Endothelial cell of umbilical vein (primary cell): ENCODE results near the gene PLCB4. TPM values are rescaled to one million over a fixed set of nuclear protein-coding genes. Genes with fewer than 3 reads are reported as not detected.

Source experiments
- BruUV-seq: library from RNA; stranded (reverse); fragments of 400-500 nt; replicated peaks from 2 replicates; lab custom pipeline; 2021; lab: Mats Ljungman, UMichigan
- CTCF ChIA-PET: fragments of 300-600, 350-600 bp; sonication (Branson Sonifier 250); formaldehyde crosslinking; loops from one replicate; lab custom pipeline; 2021; ENCODE audit warnings: antibody characterized with exemption, inconsistent platforms; lab: Charles Lee
- POLR2A ChIA-PET: fragments of 300-600, 350-600 bp; sonication (Branson Sonifier 250); formaldehyde crosslinking; loops from one replicate; lab custom pipeline; 2021; ENCODE audit warnings: antibody characterized with exemption, inconsistent platforms; lab: Charles Lee
- DNase-seq: peaks from one replicate; pipeline ENCODE4 v3.0.0-alpha.2; 2011; ENCODE audit warnings: low read depth, low spot score
- FAIRE-seq: peaks from 2 replicates; lab custom pipeline; 2011; peaks lifted over from hg19 to GRCh38; lab: Jason Lieb, UNC
- H2AFZ ChIP-seq: 2 replicates; pipeline ENCODE4 v1.6.0; 2012; ENCODE audit warnings: low read depth, low read length, control low read depth, inconsistent platforms
- H3K27ac ChIP-seq: 2 replicates; pipeline ENCODE4 v1.5.1; 2011; ENCODE audit warnings: low read depth, mild to moderate bottlenecking, control low read depth, low read length, moderate library complexity; ENCODE audit not compliant: insufficient read depth
- H3K27me3 ChIP-seq, 2 experiments: 2 replicates each; pipeline versions ENCODE4 v1.6.0 to v1.6.1; 2011; ENCODE audit warnings: low read length in 2 of 2, mixed read lengths in 1 of 2; ENCODE audit not compliant: control insufficient read depth in 2 of 2, insufficient read depth in 2 of 2
- H3K36me3 ChIP-seq, 2 experiments: 2 replicates in 1 of 2; 3 replicates in 1 of 2; pipeline ENCODE4 v1.5.1; 2011; ENCODE audit warnings: low read length in 2 of 2, mild to moderate bottlenecking in 1 of 2, moderate library complexity in 1 of 2; ENCODE audit not compliant: control insufficient read depth in 2 of 2, insufficient read depth in 2 of 2; ENCODE audit errors: extremely low read depth in 1 of 2
- H3K4me1 ChIP-seq: 3 replicates; pipeline ENCODE4 v1.5.1; 2011; ENCODE audit warnings: mild to moderate bottlenecking, low read length; ENCODE audit not compliant: control insufficient read depth, insufficient read depth; ENCODE audit errors: extremely low read depth
- H3K4me2 ChIP-seq: 2 replicates; pipeline ENCODE4 v1.6.1; 2011; ENCODE audit warnings: low read length, control low read depth, mixed read lengths; ENCODE audit not compliant: insufficient read depth
- H3K4me3 ChIP-seq, 3 experiments: fragments of 200-600 bp in 1 of 3; sonication (generic), shearing (Covaris generic) in 1 of 3; replicated peaks in 1 of 3; 2 replicates each; pipeline ENCODE4 v1.5.1; 2011 to 2016; ENCODE audit warnings: control low read depth in 3 of 3, low read length in 3 of 3, mild to moderate bottlenecking in 2 of 3, inconsistent platforms in 1 of 3, low read depth in 1 of 3, moderate library complexity in 1 of 3; ENCODE audit not compliant: insufficient read depth in 1 of 3
- H3K79me2 ChIP-seq: 2 replicates; pipeline ENCODE4 v1.6.0; 2012; ENCODE audit warnings: low read length, inconsistent platforms; ENCODE audit not compliant: control insufficient read depth, insufficient read depth
- H3K9ac ChIP-seq: replicated peaks from 2 replicates; pipeline ENCODE3; 2011; ENCODE audit warnings: low read length, control low read depth; ENCODE audit not compliant: insufficient read depth; ENCODE audit errors: extremely low read depth
- H3K9me1 ChIP-seq: replicated peaks from 3 replicates; pipeline ENCODE4 v1.6.0; 2011; ENCODE audit warnings: mild to moderate bottlenecking, low read length; ENCODE audit not compliant: control insufficient read depth, insufficient read depth; ENCODE audit errors: extremely low read depth
- H3K9me3 ChIP-seq: replicated peaks from 2 replicates; pipeline ENCODE4 v1.5.1; 2012; ENCODE audit warnings: low read length, inconsistent platforms; ENCODE audit not compliant: control insufficient read depth, insufficient read depth
- H4K20me1 ChIP-seq: replicated peaks from 2 replicates; pipeline ENCODE3; 2011; ENCODE audit warnings: mild to moderate bottlenecking, low read length; ENCODE audit not compliant: control insufficient read depth, insufficient read depth; ENCODE audit errors: extremely low read depth
- CTCF ChIP-seq, 2 donors: IDR thresholded peaks; 1 replicate in 1 of 2; 2 replicates in 1 of 2; pipeline ENCODE4 v1.5.1; 2011; ENCODE audit warnings: low read length in 2 of 2, mild to moderate bottlenecking in 2 of 2, moderate library complexity in 2 of 2, control low read depth in 1 of 2, inconsistent platforms in 1 of 2, low read depth in 1 of 2; ENCODE audit not compliant: insufficient read depth in 1 of 2; ENCODE audit errors: extremely low read depth in 1 of 2
- EZH2 ChIP-seq: IDR thresholded peaks from 2 replicates; pipeline ENCODE4 v1.6.1; 2012; ENCODE audit warnings: borderline replicate concordance, low read depth, mild to moderate bottlenecking, moderate library complexity, low read length, inconsistent platforms; ENCODE audit not compliant: severe bottlenecking
- FOS ChIP-seq: IDR thresholded peaks from 2 replicates; pipeline ENCODE4 v1.6.1; 2011; ENCODE audit warnings: mild to moderate bottlenecking, low read length, moderate library complexity, borderline replicate concordance; ENCODE audit not compliant: insufficient read depth
- GATA2 ChIP-seq: IDR thresholded peaks from 2 replicates; pipeline ENCODE4 v1.7.0; 2011; ENCODE audit warnings: low read depth, mild to moderate bottlenecking, moderate library complexity, mixed read lengths, low read length; ENCODE audit not compliant: insufficient read length, insufficient read depth
- JUN ChIP-seq: IDR thresholded peaks from 2 replicates; pipeline ENCODE4 v1.6.1; 2011; ENCODE audit warnings: borderline replicate concordance, low read depth; ENCODE audit not compliant: insufficient read length, insufficient read depth
- MAX ChIP-seq: IDR thresholded peaks from 2 replicates; pipeline ENCODE4 v1.6.1; 2011; ENCODE audit not compliant: insufficient read depth, insufficient read length
- MYC ChIP-seq: IDR thresholded peaks from one replicate; pipeline ENCODE4 v1.6.1; 2011; ENCODE audit warnings: mild to moderate bottlenecking, low read depth, low read length
- POLR2A ChIP-seq: IDR thresholded peaks from 2 replicates; pipeline ENCODE4 v1.6.1; 2012; ENCODE audit warnings: low read depth, mild to moderate bottlenecking, control low read depth, low read length
- POLR2AphosphoS5 ChIP-seq: IDR thresholded peaks from 2 replicates; pipeline ENCODE4 v1.6.1; 2012; ENCODE audit warnings: low read depth, mild to moderate bottlenecking, control low read depth, low read length, moderate library complexity; ENCODE audit not compliant: insufficient read depth
- dilution Hi-C: fragments of 300-500 bp; cut with MboI; formaldehyde crosslinking; loops from one replicate; pipeline ENCODE4 v1.15.0; 2019; ENCODE audit warnings: low sequenced_read_pairs; ENCODE audit not compliant: extremely low pct_ligation_motif_present
- intact Hi-C: fragments of 100-400 bp; cut with micrococcal nuclease; formaldehyde crosslinking; loops from one replicate; pipeline ENCODE4 v1.10.0; 2022
- polyA plus RNA-seq, 4 experiments: library from polyadenylated mRNA; depleted of rRNA in 3 of 4; stranded (reverse) in 3 of 4; unstranded in 1 of 4; fragments of >200 nt; gene quantifications; 2 replicates each; pipeline versions ENCODE4 v1.2.1 to v1.2.3, GENCODE V29; 2011 to 2012; ENCODE audit warnings: missing spikeins in 1 of 4
- total RNA-seq: library from RNA; stranded (reverse); gene quantifications from 2 replicates; pipeline ENCODE4 v1.2.3, GENCODE V29; 2021

Gene PLCB4
- total and polyA plus RNA-seq, 2 donors (not counting 3 experiments of a cell fraction or from before 2014, with no cell fraction given): 0.37 to 1.7 TPM

- H3K9me1 ChIP-seq: no peaks in the 10 kb centered on the region
- dilution Hi-C loops (no loop called here), intact Hi-C loops (loop anchor here (1.0 kb wide), 2 partner anchors 50 to 152 kb away; no protein-coding TSS in a partner anchor)
- no peak for FAIRE-seq
- DNase-seq: no peak
- H3K27ac ChIP-seq: no peak overlapping the region
- POLR2A ChIA-PET: no interaction called here
- no peak overlapping the region for H3K4me2 ChIP-seq
- H3K79me2 ChIP-seq: no peaks in the 10 kb centered on the region
- H3K27me3 ChIP-seq: no peaks in the 10 kb centered on the region
- H3K36me3 ChIP-seq: no peaks in the 10 kb centered on the region
- no peak overlapping the region for H2AFZ ChIP-seq
- TF ChIP-seq POLR2A (no peak), CTCF (IDR thresholded peaks at IDR 0.05; ENCODE audit: extremely low read depth in 1 of 2, insufficient read depth in 1 of 2, low read depth in 1 of 2, low read length in 2 of 2) (peak; percentile 22 to 36), POLR2AphosphoS5 (no peak)
- H3K9me3 ChIP-seq: no peaks in the 10 kb centered on the region
- H3K9ac ChIP-seq: no peak overlapping the region
- H3K4me3 ChIP-seq: no peak overlapping the region
- BruUV-seq: no TSS peak
- no peaks in the 10 kb centered on the region for H4K20me1 ChIP-seq
- H3K4me1 ChIP-seq: peaks cover 13% of the 10 kb centered on the region
- CTCF ChIA-PET: interaction anchor here (0.6 to 5.4 kb wide), 9 partner anchors 9 to 159 kb away, joined by 3 to 64 read pairs (median 6); no protein-coding TSS in a partner anchor
These were observed 389.4 kb downstream of the PLCB4 start for GRCh38 chr20:9458138-9458796.

GRCh38 chr20:9460518-9460917, 391.6 kb downstream of the PLCB4 start:
- Histone ChIP-seq H4K20me1 (no peaks in the 10 kb centered on the region), H2AFZ (peak overlapping the region; percentile 37), H3K27ac (peak overlapping the region; percentile 15), H3K79me2 (no peaks in the 10 kb centered on the region), H3K9me1 (no peaks in the 10 kb centered on the region), H3K4me1 (peaks cover 13% of the 10 kb centered on the region), H3K9me3 (no peaks in the 10 kb centered on the region), H3K36me3 (no peaks in the 10 kb centered on the region), H3K9ac (no peak overlapping the region), H3K27me3 (no peaks in the 10 kb centered on the region), H3K4me2 (peak overlapping the region; percentile 45), H3K4me3 (no peak overlapping the region)
- FAIRE-seq (peak; percentile 56), DNase-seq (peak; percentile 85)
- ChIA-PET POLR2A (no interaction called here), CTCF (interaction anchor here (0.9 to 5.4 kb wide), 10 partner anchors 11 to 157 kb away, joined by 3 to 64 read pairs (median 5); no protein-coding TSS in a partner anchor)
- dilution Hi-C loops (no loop called here), intact Hi-C loops (loop anchor here (5.0 kb wide), 1 partner anchor 1402 kb away; no protein-coding TSS in a partner anchor)
- no TSS peak for BruUV-seq
- TF ChIP-seq CTCF (IDR thresholded peaks at IDR 0.05; ENCODE audit: extremely low read depth in 1 of 2, insufficient read depth in 1 of 2, low read depth in 1 of 2, low read length in 2 of 2): no peak
- TF ChIP-seq MYC: no peak
- no peak for TF ChIP-seq EZH2
- TF ChIP-seq POLR2AphosphoS5: peak; percentile 37
- TF ChIP-seq POLR2A: no peak
- TF ChIP-seq MAX: no peak
- TF ChIP-seq JUN: peak; percentile 44
- peak; percentile 37 for TF ChIP-seq FOS
- TF ChIP-seq GATA2: no peak
